Measurements from ENCODE around the gene MRPS11.

- TF ChIP-seq CTCF (IDR thresholded peaks at IDR 0.05; ENCODE audit: poor library complexity, severe bottlenecking) (peak; percentile 96), POLR2AphosphoS5 (IDR thresholded peaks at IDR 0.05) (no peak), REST (IDR thresholded peaks at IDR 0.05; ENCODE audit: borderline replicate concordance) (no peak), RAD21 (conservative IDR thresholded peaks at IDR 0.05) (peak; percentile 97)
These were observed 17.2 kb upstream of the MRPS11 start for GRCh38 chr15:88450125-88450798.

All from neural cell (in vitro differentiated cells).